Spleen (tissue), 11 donors: ENCODE measurements around the gene CDH13. TPM values are rescaled to one million over a fixed set of nuclear protein-coding genes. Genes with fewer than 3 reads are reported as not detected.

Experiments
- DNase-seq: peaks from one replicate; pipeline ENCODE4 v3.0.0-alpha.2; 2020
- H3K27ac ChIP-seq, 8 donors: fragments of 200-600 bp; sonication (generic) in 7 of 8; 1 replicate in 4 of 8; 2 replicates in 4 of 8; pipeline versions ENCODE4 v1.5.0 to v1.8.0; 2016 to 2021; ENCODE audit warnings: inconsistent platforms in 4 of 8, mild to moderate bottlenecking in 4 of 8, moderate library complexity in 1 of 8
- H3K27me3 ChIP-seq, 7 donors: fragments of 200-600 bp; sonication (generic) in 6 of 7; replicated peaks in 1 of 7; 1 replicate in 4 of 7; 2 replicates in 3 of 7; pipeline versions ENCODE4 v1.5.0 to v1.8.0; 2016 to 2021; ENCODE audit warnings: inconsistent platforms in 3 of 7, mild to moderate bottlenecking in 1 of 7
- H3K36me3 ChIP-seq, 6 donors: fragments of 200-600 bp; sonication (generic) in 5 of 6; 1 replicate in 4 of 6; 2 replicates in 2 of 6; pipeline versions ENCODE4 v1.5.0 to v1.8.0; 2016 to 2021; ENCODE audit warnings: inconsistent platforms in 2 of 6
- H3K4me1 ChIP-seq, 6 donors: fragments of 200-600 bp; sonication (generic) in 5 of 6; 1 replicate in 3 of 6; 2 replicates in 3 of 6; pipeline versions ENCODE4 v1.5.0 to v1.8.0; 2016 to 2021; ENCODE audit warnings: inconsistent platforms in 3 of 6
- H3K4me3 ChIP-seq, 8 donors: fragments of 200-600 bp; sonication (generic) in 7 of 8; 1 replicate in 4 of 8; 2 replicates in 4 of 8; pipeline versions ENCODE4 v1.5.0 to v1.8.0; 2016 to 2021; ENCODE audit warnings: inconsistent platforms in 4 of 8, mild to moderate bottlenecking in 4 of 8, moderate library complexity in 2 of 8
- H3K9me3 ChIP-seq, 8 donors: fragments of 200-600 bp; sonication (generic) in 7 of 8; 1 replicate in 4 of 8; 2 replicates in 4 of 8; pipeline versions ENCODE4 v1.5.0 to v1.8.0; 2016 to 2021; ENCODE audit warnings: inconsistent platforms in 4 of 8
- POLR2A ChIP-seq, 3 donors: fragments of 450-650 bp; IDR thresholded peaks; one replicate each; pipeline ENCODE4 v1.5.1; 2017; ENCODE audit warnings: antibody characterized with exemption in 3 of 3, mild to moderate bottlenecking in 1 of 3
- POLR2AphosphoS5 ChIP-seq, 3 donors: sonication (generic); formaldehyde crosslinking; IDR thresholded peaks; one replicate each; pipeline ENCODE4 v1.5.1; 2017; ENCODE audit warnings: antibody characterized with exemption in 3 of 3
- WGBS, 5 donors: extraction: QIAGEN DNeasy Blood & Tissue Kit in 3 of 5; methylation state at CpG; one replicate each; pipeline versions ENCODE4 v1.1.5 to v1.1.7; 2013 to 2018; 5-methylcytosine and 5-hydroxymethylcytosine counted together
- intact Hi-C: fragments of 100-400 bp; cut with DNase I; formaldehyde crosslinking; loops from one replicate; pipeline ENCODE4 v1.15.0; 2023; ENCODE audit warnings: low total_unique reads
- polyA plus RNA-seq, 3 donors: library from polyadenylated mRNA; stranded (reverse); fragments of 200-250 nt; gene quantifications; one replicate each; pipeline ENCODE4 v1.2.1, GENCODE V29; 2013
- total RNA-seq, 7 donors: library from RNA; depleted of rRNA in 3 of 7; stranded (reverse); fragments of >200 nt in 3 of 7; fragmentation: NEBNext Ultra II Directional in 4 of 7; extraction: Animal tissue kit (Norgen Biotek cat#: 25700) in 4 of 7; gene quantifications; one replicate each; pipeline versions ENCODE4 v1.1.0 to v1.2.1, GENCODE V29; 2016 to 2021
- TF ChIP-seq, protein P1 (sequence below), 11 experiments: fragments of 200-600 bp in 7 of 11; fragments of 450-650 bp in 4 of 11; sonication (generic) in 4 of 11; IDR thresholded peaks in 8 of 11; conservative IDR thresholded peaks in 3 of 11; 1 replicate in 7 of 11; 2 replicates in 4 of 11; pipeline versions ENCODE4 v1.4.0 to v1.8.0; 2016 to 2021; ENCODE audit warnings: antibody characterized with exemption in 11 of 11, inconsistent platforms in 4 of 11, mild to moderate bottlenecking in 1 of 11
- donor health status: healthy with polysubstance abuse.
- donor health status: DM: no; HTN: no; CAD: no; lungs with moderate emphysema.
- donor health status: DM: no; HTN: no; CAD: no.
- donor health status: Bipolar disorder and iron deficiency.
- donor health status: healthy.
- donor health status: DM: no; HTN: no; CAD: no.
- donor health status: DM: yes; HTN: yes; CAD: no.

Gene CDH13
- total and polyA plus RNA-seq, 10 donors: 0.13 to 4.6 (median 1.1) TPM

- Histone ChIP-seq H3K36me3 (no peaks in the 10 kb centered on the region), H3K27me3 (no peaks in the 10 kb centered on the region), H3K4me3 (no peak overlapping the region), H3K9me3 (peaks cover 0 to 35% (median 5%) of the 10 kb centered on the region in 8 donors), H3K27ac (no peak overlapping the region), H3K4me1 (no peaks in the 10 kb centered on the region)
- 81 to 88% (median 81%) methylated on average over 4 of the region's 4 CpGs for WGBS, 5 donors
- intact Hi-C loops: no loop called here
- no peak for DNase-seq
- TF ChIP-seq POLR2A (IDR thresholded peaks at IDR 0.05): no peak
- TF ChIP-seq, protein P1, sequence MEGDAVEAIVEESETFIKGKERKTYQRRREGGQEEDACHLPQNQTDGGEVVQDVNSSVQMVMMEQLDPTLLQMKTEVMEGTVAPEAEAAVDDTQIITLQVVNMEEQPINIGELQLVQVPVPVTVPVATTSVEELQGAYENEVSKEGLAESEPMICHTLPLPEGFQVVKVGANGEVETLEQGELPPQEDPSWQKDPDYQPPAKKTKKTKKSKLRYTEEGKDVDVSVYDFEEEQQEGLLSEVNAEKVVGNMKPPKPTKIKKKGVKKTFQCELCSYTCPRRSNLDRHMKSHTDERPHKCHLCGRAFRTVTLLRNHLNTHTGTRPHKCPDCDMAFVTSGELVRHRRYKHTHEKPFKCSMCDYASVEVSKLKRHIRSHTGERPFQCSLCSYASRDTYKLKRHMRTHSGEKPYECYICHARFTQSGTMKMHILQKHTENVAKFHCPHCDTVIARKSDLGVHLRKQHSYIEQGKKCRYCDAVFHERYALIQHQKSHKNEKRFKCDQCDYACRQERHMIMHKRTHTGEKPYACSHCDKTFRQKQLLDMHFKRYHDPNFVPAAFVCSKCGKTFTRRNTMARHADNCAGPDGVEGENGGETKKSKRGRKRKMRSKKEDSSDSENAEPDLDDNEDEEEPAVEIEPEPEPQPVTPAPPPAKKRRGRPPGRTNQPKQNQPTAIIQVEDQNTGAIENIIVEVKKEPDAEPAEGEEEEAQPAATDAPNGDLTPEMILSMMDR (IDR thresholded peaks at IDR 0.05 in 8 of 11, conservative IDR thresholded peaks at IDR 0.05 in 3 of 11): no peak
- no peak for TF ChIP-seq POLR2AphosphoS5 (IDR thresholded peaks at IDR 0.05)
Measured at GRCh38 chr16:82972331-82972919, 345.7 kb downstream of the CDH13 start.

DNA sequence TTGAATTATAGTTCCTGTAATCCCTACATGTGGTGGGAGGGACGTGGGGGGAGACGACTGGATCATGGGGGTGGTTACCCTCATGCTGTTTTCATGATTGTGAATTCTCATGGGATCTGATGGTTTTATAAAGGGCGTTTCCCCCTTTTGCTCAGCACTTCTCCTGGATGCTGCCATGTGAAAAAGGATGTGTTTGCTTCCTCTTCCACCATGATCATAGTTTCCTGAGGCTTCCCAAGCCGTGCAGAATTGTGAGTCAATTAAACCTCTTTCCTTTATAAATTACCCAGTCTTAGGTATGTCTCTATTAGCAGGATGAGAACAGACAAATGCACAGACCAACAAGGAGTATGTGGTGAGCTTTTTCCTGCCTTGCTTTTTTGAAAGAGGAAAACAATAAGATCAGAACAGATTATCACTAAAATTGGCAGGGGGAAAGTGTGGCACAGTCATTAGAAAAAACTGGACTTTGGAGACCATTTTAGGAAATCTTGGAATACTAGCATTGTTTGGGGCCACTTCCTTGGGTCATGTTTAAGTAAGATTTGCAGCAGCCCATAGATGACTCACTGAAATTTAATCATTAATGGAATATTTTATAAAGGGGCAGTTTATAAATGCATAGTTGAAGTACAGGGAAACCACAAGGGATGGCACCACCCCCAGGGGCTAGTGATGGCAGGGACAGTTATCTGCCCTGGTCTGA, 352.8 kb downstream of the CDH13 start:
- H3K27ac ChIP-seq: no peak overlapping the region
- TF ChIP-seq, protein P1 (IDR thresholded peaks at IDR 0.05 in 8 of 11, conservative IDR thresholded peaks at IDR 0.05 in 3 of 11): no peak
- no peak for TF ChIP-seq POLR2A (IDR thresholded peaks at IDR 0.05)
- no peak for TF ChIP-seq POLR2AphosphoS5 (IDR thresholded peaks at IDR 0.05)
- H3K4me3 ChIP-seq: no peak overlapping the region
- H3K27me3 ChIP-seq: peaks cover 0 to 11% (median 0%) of the 10 kb centered on the region in 7 donors
- intact Hi-C loops: no loop called here
- peaks cover 0 to 20% (median 15%) of the 10 kb centered on the region in 8 donors for H3K9me3 ChIP-seq
- WGBS, 5 donors: 50 to 67% (median 54%) methylated on average over 4 of the region's 4 CpGs
- DNase-seq: no peak
- no peaks in the 10 kb centered on the region for H3K36me3 ChIP-seq
- H3K4me1 ChIP-seq: no peaks in the 10 kb centered on the region

- Histone ChIP-seq H3K27me3 (peaks cover 0 to 11% (median 0%) of the 10 kb centered on the region in 7 donors), H3K27ac (no peak overlapping the region), H3K4me1 (no peaks in the 10 kb centered on the region), H3K9me3 (peaks cover 0 to 20% (median 14%) of the 10 kb centered on the region in 8 donors), H3K4me3 (no peak overlapping the region), H3K36me3 (no peaks in the 10 kb centered on the region)
- 40 to 53% (median 49%) methylated on average over 3 of the region's 3 CpGs for WGBS, 5 donors
- DNase-seq: no peak
- TF ChIP-seq POLR2AphosphoS5 (IDR thresholded peaks at IDR 0.05) (no peak), POLR2A (IDR thresholded peaks at IDR 0.05) (no peak)
- TF ChIP-seq, protein P1 (IDR thresholded peaks at IDR 0.05 in 8 of 11, conservative IDR thresholded peaks at IDR 0.05 in 3 of 11): no peak
- intact Hi-C loops: no loop called here
Measured at GRCh38 chr16:82980810-82981209, 354.0 kb downstream of the CDH13 start.

- TF ChIP-seq, protein P1 (IDR thresholded peaks at IDR 0.05 in 8 of 11, conservative IDR thresholded peaks at IDR 0.05 in 3 of 11): no peak
- no peak for TF ChIP-seq POLR2AphosphoS5 (IDR thresholded peaks at IDR 0.05)
- no peak for TF ChIP-seq POLR2A (IDR thresholded peaks at IDR 0.05)
- DNase-seq: no peak
- Histone ChIP-seq H3K9me3 (no peaks in the 10 kb centered on the region), H3K27ac (no peak overlapping the region), H3K36me3 (no peaks in the 10 kb centered on the region), H3K27me3 (no peaks in the 10 kb centered on the region), H3K4me1 (no peaks in the 10 kb centered on the region), H3K4me3 (no peak overlapping the region)
- WGBS, 5 donors: 75 to 85% (median 79%) methylated on average over 3 of the region's 3 CpGs
- intact Hi-C loops: no loop called here
Measured at GRCh38 chr16:82987767-82988166, 361.0 kb downstream of the CDH13 start.
